HG03097 (cell line): Measurements from ENCODE around the gene AP1S2.
A peak's percentile ranks its signal among the peaks of the same experiment; 100 is the strongest.
"Not testable (repeated sequence)": the region's sequence is repeated elsewhere in the genome, so short reads cannot be mapped to it uniquely, and the experiment has no call there.

Source experiments
- ATAC-seq: cut with Tn5 transposase; IDR thresholded peaks from one replicate; pipeline ENCODE4 v1.9.1; 2021; ENCODE audit not compliant: unreplicated experiment, low FRiP score

AP1S2 gene

DNA sequence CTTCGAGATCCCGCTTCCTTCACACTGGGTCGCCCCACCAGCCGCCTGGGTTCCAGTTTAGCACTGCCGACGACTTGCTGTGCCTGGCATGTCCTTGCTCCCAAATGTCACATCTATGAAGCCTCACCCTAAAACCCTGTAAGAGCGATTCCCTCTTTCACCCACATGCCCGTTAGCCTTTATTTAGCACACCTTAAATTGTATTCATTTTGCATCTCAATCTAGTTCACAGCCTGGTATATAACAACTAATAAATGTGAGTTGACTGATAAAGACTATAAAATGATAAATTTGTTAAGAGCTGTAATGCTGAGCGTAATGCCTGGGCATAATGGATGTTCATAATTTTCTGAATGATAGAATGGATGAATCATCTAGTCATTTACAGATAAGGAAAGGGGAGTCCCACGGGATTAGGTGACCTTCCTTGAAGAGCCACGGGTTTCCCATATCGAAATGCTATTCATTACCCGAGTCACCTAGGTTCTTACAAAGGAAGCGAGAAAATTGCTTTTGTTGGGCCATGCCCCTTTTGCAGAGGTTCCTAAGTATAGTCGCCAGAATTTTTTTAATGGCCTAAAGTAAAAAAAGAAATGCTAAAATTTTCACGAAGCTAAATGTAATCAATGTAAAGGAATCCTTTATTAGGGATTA, 1.1 kb upstream of the AP1S2 start:
- no peak for ATAC-seq

DNA sequence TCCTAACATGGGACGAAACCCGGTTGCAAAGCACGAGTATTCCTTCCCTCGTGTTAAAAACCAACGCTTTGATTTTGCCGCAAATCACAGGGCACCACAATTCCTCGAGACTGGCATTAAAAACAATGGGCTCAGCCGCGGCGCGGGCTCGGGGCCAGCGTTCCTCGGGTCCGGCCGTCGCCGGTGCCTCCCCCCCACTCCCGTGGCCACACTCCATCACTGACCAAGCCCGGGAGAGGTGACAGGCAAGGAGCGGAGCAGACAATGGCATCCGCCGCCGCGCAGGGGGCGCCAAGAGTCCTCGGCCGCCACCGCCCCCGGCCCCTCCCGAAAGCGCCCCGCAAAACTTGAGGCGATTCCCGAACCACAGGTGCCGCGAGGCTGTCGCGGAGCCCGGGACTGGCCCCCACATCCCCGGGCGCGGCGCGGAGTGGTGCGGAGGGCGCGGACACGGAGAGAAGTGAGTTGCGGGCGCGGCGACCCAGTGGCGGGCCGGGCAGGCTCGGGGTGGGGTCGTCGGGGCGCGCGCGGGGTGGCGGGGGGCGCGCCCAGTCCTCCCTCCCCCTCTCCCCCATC, 445 bp downstream of the AP1S2 start:
- peak; percentile 34 for ATAC-seq

DNA sequence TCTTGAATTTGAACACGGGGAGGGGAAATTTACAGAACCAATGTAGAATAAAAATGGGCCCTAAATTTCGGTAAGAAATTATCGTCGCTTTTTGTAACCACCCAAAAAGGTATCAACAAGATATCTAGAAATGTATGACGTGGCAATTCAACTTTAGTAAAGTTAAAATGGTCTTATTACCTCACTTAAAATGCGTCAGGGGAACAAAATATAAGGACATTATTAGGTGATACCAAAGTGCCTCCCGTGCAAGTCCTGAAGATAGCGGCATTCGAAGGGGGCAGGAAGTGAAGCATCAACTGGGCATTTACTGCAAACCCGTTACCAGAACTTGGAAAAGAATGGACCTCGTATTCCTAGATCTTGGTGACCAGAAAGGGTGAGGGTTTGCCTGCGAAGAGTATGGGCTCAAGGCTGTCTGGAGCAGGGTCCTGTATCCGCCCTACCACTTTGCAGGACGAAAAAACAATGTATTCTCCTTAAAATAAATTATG, 980 bp downstream of the AP1S2 start:
- ATAC-seq: no peak

DNA sequence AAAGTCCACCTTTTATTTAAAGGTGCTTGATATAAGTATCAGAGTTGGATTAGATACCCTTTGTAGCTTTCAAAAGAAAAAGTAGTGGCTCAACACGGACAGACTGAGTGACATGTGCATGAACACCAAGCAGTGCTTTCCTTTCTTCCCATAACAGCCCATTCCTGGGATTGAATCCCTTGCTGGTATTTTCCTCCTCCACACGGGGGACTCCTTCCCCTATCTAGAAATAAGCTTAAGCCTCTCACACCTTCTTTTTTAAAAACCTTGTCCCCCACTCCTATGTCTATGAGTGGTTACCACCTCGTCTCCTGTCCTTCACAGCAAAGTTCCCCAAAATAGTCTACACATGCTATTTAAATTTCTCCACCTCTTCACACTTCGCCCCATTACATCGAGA, 5.1 kb downstream of the AP1S2 start:
- ATAC-seq: no peak

DNA sequence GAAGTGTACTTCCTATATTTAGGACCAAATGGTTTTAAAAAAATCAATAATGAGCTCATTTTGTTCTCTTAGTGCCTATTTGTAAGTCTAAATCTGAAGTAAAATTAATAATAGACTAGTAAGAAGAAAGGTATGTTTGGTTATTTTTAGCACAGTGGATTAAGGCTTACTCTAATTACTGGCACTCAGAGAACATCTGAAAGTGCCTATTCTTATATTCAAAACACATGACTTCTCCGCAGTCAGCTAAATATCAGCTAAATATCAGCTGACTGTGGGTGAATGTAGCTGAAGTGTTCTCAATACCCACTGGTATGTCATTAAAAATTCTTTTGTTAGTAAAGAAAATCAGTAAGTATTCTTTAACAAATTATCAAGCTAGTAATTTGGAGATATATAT, 6.0 kb downstream of the AP1S2 start:
- no peak for ATAC-seq

DNA sequence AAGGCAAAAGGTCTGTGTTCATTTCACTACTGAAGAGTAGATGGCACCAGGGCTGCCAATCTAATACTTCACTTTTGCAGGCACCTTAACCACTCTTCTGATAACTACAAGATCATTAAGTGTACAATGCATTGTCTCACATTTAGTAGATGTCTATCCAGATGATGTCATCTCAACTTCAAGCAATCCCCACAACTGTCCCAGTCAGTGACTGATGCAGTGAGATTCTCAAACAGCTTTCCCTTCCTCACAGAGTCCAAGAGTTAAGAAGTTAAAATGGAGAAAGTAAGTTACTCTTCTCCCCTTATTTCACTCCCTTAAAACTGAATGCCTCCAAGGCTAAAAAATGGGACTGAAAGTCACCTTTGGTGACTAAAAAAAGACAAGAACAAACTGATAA, 10.7 kb downstream of the AP1S2 start:
- no peak for ATAC-seq

DNA sequence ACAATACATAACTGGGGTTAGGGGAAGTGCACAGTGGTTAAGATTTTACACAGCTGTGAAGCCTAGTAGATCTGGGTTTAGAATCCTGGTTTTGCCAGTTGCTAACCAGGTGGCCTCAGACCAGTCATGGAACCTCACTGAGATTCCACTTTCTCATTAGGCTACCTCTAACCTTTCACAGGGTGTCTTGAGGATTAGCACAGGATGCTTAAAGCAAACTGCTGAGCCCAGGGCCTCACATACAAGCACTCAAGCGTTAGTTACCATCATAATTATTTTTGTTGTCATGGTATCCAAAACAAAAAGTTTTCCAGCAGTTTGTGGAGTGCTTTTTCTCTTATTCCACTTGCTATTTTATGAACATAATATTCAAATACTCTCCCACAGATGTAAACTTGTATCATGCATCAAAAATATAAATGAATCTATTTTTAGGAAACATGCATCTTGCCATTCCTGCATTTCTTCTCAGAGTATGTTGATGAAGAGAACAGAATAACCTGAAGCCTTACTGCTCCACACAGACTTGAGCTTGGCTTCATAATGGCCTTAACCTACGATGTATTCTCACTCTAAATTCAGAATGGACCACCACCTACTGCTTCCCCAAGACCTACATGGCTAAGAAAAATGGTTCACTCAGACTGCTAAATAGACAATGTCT, 12.6 kb downstream of the AP1S2 start:
- no peak for ATAC-seq

DNA sequence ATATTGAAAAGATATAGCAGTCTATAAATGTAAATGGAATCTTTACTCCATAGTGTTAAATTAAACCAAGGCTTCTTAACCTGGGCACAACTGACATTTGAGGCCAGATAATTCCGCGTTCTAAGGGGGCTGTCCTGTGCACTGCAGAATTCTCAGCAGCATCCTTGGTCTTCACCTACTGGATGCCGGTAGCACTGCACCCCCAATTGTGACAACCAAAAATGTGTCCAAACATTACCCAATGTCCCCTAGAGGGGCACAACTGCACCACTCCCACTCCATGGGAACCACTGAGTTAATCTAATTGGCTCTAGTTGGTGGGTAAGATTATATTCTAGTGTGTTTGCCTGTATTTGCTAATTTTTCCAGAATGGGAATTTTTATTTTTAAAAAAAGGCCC, 16.6 kb downstream of the AP1S2 start:
- ATAC-seq: no peak

DNA sequence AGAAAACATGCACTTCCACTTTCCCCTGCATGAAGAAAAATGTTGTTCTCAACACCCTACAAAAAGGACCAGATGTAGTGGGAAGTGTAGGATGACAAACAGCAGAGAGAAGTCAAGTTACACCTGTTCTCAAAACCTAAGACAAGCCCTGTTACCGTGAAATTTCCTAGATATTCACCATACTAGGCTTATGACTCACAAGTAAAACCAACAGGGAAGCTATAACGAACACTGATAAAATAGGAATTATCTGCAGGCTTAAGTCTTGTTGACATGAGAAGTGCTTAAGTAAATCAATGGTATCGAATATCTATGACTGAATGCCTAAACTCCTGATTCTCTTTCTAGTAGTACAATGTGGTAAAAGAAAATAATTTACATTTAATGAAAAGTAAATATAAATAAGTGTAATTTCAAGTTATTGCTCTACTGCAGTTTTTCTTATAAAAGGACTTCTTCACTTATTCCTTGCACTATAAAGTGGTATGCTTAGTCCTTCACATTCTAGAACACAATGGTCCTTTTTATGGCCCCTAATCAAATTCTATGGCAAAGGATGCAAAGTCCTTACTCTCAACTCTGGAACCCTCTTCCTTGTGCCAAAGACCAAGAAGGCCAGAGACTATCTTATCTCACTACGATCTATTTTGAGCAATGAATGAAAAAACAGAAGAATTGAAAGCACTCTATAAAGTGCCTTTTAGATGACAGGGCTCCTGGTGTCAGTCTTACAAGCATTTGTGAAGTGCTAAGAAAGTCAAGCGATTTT, 19.6 kb downstream of the AP1S2 start:
- no peak for ATAC-seq

DNA sequence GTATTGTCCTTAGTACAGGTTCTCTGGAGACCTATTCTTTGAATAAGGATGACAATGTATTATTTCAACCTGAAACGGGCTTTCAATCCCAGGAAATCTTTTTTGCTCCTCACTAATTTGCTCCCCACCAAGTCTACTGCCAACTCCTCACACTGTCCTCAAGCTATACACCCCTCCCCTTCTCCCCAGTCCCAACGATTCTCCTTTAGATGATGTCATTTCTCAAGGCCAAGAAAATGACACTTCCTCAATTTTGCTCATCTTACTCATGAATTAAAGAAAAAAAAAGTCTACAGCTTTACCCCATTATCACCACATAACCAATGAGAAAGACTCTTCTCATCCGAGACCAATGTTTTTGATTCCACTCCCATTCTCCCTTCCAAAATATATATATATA, 20.6 kb downstream of the AP1S2 start:
- no peak for ATAC-seq

DNA sequence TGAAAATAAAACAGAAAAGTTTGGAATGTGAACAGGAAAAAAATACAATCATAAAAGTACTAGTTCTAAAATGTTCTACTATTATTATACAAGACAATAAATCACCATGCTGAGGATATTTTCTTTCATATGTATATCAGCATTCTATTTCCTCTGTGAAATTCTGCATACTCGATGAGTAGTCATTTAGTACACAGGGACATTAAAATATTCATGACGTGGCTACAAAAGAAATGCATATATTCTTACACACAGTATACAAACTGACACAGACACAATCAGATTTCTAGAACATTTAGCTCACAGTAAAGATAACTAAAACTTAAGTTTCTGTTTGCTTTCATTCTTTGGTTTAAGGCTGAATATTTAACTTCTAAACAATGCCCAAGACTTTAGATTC, 23.3 kb downstream of the AP1S2 start:
- not testable (repeated sequence) for ATAC-seq

DNA sequence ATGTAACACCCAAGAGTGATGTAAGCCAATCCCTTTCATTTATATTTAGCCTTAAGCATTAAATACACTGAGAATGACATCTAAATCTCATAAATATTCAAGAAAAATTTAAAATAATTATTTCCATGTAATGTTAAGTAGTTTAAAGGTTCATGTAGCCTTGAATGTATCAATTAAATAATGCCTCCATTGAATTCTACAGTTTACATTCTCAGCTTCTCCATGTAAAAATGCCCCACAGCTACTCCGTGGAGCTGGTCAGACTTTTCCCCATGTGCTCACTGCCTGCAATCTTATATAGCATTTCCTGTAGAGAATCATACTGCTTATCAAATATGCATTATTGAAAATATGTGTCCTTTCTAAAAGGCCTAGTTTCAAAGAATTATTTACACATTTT, 25.4 kb downstream of the AP1S2 start:
- no peak for ATAC-seq

DNA sequence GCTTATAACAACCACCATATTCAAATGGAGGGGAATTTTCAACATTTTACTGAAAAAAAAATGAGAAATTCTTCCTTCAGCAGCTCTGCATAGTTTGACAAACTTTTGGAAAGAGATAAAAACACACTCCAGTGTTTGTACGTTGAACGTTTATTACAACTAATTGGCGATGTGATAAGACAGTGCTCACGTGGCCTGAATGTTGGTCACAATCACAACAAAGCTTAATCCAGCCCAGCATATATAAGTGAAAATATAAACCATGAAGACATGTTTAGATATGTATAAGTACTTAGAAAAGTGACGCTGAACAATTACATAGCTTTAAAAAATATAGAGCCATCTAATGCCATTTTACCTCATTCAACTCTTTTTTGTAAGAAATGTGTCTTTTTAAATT, 28.7 kb downstream of the AP1S2 start:
- no peak for ATAC-seq

DNA sequence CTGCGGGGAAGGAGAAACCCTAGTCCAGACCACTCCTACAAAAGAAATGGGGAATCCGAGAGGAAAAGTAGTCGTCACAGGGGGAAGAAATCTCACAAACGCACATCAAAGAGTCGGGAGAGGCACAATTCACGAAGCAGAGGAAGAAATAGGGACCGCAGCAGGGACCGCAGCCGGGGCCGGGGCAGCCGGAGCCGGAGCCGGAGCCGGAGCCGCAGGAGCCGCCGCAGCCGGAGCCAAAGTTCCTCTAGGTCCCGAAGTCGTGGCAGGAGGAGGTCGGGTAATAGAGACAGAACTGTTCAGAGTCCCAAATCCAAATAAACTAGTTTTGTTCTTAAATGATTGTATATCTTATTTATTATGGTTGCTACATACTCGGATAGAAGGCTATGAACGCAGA, 31.7 kb downstream of the AP1S2 start:
- ATAC-seq: no peak

DNA sequence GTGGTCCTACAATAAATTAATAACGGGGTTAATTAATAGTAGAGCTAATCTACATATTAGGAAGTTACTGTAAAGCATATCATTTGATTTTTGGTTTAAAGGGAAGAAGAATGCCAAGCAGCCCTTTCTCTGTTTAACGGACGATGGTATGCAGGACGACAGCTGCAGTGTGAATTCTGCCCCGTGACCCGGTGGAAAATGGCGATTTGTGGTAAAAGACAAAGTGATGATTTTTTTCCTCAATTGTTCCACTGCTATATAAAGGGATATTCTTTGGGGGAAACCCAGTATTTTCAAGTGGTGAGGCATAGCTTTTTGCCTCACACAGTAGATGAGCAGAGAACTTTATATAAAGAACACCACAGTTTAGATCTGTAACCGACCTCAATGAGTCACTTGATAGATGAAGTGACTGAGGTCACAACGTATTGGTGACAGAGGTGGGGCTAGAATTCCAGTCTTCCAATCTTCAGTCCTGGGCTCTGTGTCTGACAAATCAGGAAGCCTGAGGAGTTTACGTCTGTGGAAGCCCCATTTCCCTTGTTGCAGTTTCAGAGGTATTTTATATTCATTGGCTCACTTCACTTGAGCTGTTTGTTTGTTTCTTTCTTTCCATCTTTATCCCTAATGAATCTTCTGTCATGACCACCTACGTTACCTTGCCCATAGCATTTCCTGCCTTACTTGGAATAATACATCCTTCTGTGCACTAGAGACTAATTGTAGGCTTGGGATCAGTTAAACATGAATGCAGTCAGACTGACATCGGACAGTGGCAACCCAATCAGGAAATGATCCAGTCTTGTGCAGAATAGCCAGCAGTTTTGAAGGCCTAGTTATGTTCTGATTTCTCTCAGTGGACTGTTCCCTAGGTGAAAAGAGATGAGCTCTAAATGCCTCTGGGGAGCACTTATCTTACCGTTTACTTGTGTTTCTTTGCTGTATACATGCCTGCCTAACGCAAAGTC, 34.2 kb downstream of the AP1S2 start:
- no peak for ATAC-seq

DNA sequence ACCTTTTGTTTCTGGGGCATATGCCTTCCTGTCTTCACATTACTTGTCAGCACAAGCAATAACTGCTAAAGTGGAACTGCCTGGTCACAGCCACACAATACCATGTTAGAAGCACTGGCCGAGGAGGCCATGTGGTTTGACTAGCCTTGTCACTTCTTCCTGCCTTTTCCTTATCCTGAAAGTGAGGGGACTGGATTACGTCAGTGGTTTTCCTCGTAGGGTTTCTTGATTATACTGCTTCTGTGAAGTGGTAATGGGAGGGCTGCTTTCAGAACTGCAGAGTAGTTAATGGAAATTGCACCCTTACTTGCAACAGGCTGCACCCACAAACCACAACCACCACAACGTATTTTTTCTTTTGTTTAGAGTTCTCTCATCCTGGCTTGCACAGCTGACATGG, 37.7 kb downstream of the AP1S2 start:
- no peak for ATAC-seq

DNA sequence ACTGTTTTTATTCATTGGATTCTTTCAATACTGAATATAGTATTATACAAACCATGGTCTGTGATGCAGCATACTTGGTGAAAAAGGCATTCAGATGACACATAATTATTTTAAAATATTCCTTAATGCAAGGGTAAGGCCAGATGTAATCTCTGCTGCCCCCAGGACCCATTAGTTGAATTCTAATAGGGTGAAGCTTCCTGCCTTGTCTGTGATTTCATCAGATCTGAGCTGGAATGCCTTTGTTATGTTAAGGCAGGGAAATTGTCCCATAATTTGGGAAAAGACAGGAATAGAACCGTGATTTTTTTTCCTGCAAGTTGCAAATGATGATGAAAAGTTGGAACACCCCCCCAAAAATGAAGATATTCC, 38.2 kb downstream of the AP1S2 start:
- no peak for ATAC-seq

DNA sequence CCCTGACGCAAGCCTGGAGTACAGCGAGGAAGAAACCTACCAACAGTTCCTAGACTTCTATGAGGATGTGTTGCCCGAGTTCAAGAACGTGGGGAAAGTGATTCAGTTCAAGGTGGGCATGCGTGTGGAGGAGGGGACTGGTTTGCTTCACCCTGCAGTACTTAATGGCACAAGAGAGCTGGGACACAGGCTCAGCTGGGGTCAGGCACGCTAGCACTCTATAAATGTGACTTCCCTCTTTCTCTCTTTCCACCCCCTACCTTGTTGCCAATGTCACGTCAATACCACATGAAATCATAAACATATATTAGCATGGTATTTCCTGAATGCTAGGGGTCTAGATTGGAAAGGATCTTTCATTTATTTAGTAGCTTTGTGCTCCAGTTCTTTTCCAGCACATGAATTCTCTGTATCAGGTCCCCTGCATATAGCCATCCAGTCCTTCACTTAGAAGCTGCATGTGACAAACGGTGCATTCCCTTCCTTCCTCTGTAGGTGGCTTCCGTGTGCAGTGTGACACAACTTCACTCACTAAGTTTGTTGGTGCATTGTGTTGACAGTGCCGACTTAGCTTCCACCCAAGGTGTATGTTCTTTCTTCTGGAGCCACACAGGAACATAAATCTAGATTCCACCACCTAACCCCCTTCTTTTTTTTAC, 38.7 kb downstream of the AP1S2 start:
- no peak for ATAC-seq

DNA sequence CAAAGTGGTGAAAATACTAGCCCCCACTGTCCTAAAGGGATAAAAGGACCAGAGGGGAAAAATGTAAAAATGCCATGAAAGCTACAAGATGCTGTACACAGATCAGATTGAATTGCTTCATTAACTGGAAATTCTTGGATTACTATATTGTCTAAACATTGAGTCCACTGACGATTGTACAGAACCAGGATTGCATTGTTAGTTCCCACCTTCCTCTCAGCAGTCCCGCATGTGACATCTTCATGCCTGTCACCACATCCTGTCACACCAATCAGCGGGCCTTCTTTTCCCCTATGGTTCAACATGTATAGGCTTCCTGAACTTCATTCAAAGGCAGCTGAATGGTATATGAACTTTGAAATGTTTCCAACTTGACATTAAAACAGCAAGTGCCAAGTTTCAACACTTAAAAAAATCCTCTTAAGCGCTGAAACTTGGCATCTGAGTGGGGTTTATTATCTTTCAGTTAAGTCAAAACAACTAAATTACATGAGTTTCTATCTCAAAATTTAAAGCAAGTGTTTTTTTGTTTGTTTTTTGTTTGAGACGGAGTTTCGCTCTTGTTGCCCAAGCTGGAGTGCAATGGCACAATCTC, 39.7 kb downstream of the AP1S2 start:
- ATAC-seq: no peak
